HepG2 (cell line): Measurements from ENCODE around the gene FJX1. TPM values are rescaled to one million over a fixed set of nuclear protein-coding genes. Genes with fewer than 3 reads are reported as not detected.

Experiments
- ARNTL ChIP-seq: sonication (generic); formaldehyde crosslinking; IDR thresholded peaks from 2 replicates; pipeline ENCODE4 v1.4.0; 2020; ENCODE audit warnings: mild to moderate bottlenecking, missing genetic modification reagents
- ASH2L ChIP-seq: fragments of 300-600, 200-600 bp; sonication (generic); IDR thresholded peaks from 2 replicates; pipeline ENCODE4 v1.7.0; 2017; ENCODE audit warnings: low read depth, mild to moderate bottlenecking, moderate library complexity, mixed read lengths, low read length; ENCODE audit not compliant: insufficient read length
- ELF4 ChIP-seq: sonication (generic); formaldehyde crosslinking; IDR thresholded peaks from 2 replicates; pipeline ENCODE4 v1.5.0; 2020; ENCODE audit warnings: missing genetic modification reagents, mild to moderate bottlenecking, moderate library complexity, borderline replicate concordance
- MZF1 ChIP-seq: sonication (generic); formaldehyde crosslinking; IDR thresholded peaks from 2 replicates; pipeline ENCODE4 v1.8.1; 2023; ENCODE audit warnings: mild to moderate bottlenecking, missing genetic modification reagents, borderline replicate concordance
- NONO ChIP-seq, 2 experiments: fragments of 450-650 bp in 1 of 2; sonication (generic) in 1 of 2; formaldehyde crosslinking in 1 of 2; IDR thresholded peaks in 1 of 2; conservative IDR thresholded peaks in 1 of 2; 2 replicates each; pipeline versions ENCODE4 v1.6.1 to v1.8.0; 2017 to 2022; ENCODE audit warnings: mild to moderate bottlenecking in 1 of 2, missing genetic modification reagents in 1 of 2, moderate library complexity in 1 of 2
- SMAD1 ChIP-seq: sonication (generic); formaldehyde crosslinking; IDR thresholded peaks from 2 replicates; pipeline ENCODE4 v1.4.0; 2020; ENCODE audit warnings: missing genetic modification reagents, low read depth, mild to moderate bottlenecking, borderline replicate concordance
- SP1 ChIP-seq, 2 experiments: fragments of 450-650 bp in 1 of 2; sonication (generic) in 1 of 2; formaldehyde crosslinking in 1 of 2; IDR thresholded peaks; 2 replicates each; pipeline versions ENCODE4 v1.4.0 to v1.6.1; 2016 to 2020; ENCODE audit warnings: missing genetic modification reagents in 1 of 2
- SP2 ChIP-seq: sonication (generic); formaldehyde crosslinking; IDR thresholded peaks from 2 replicates; pipeline ENCODE4 v1.5.1; 2020; ENCODE audit warnings: mild to moderate bottlenecking, missing genetic modification reagents
- ZBTB3 ChIP-seq: sonication (generic); formaldehyde crosslinking; IDR thresholded peaks from 2 replicates; pipeline ENCODE4 v1.4.0; 2020; ENCODE audit warnings: low read depth, mild to moderate bottlenecking, moderate library complexity, missing genetic modification reagents, borderline replicate concordance
- ZFP36L2 ChIP-seq: sonication (generic); formaldehyde crosslinking; IDR thresholded peaks from 2 replicates; pipeline ENCODE4 v1.4.0; 2020; ENCODE audit warnings: missing genetic modification reagents
- ZNF253 ChIP-seq: sonication (generic); formaldehyde crosslinking; IDR thresholded peaks from 2 replicates; pipeline ENCODE4 v1.8.0; 2022; ENCODE audit warnings: mild to moderate bottlenecking, missing genetic modification reagents, borderline replicate concordance
- ZNF383 ChIP-seq: sonication (generic); formaldehyde crosslinking; IDR thresholded peaks from 2 replicates; pipeline ENCODE4 v1.4.0; 2020; ENCODE audit warnings: missing genetic modification reagents, mild to moderate bottlenecking, borderline replicate concordance
- ZNF678 ChIP-seq: sonication (generic); formaldehyde crosslinking; IDR thresholded peaks from 2 replicates; pipeline ENCODE4 v1.4.0; 2020; ENCODE audit warnings: mild to moderate bottlenecking, missing genetic modification reagents
- ZNF75D ChIP-seq: sonication (generic); formaldehyde crosslinking; IDR thresholded peaks from 2 replicates; pipeline ENCODE4 v1.8.1; 2023; ENCODE audit warnings: missing genetic modification reagents, mild to moderate bottlenecking, borderline replicate concordance
- ZNF850 ChIP-seq: sonication (generic); formaldehyde crosslinking; conservative IDR thresholded peaks from 2 replicates; pipeline ENCODE4 v1.9.0; 2021; ENCODE audit warnings: mild to moderate bottlenecking, missing genetic modification reagents
- ZNF891 ChIP-seq: sonication (generic); formaldehyde crosslinking; IDR thresholded peaks from 2 replicates; pipeline ENCODE4 v1.5.0; 2020; ENCODE audit warnings: mild to moderate bottlenecking, missing genetic modification reagents
- polyA plus RNA-seq, 8 experiments: library from polyadenylated mRNA; depleted of rRNA in 3 of 8; stranded (reverse) in 7 of 8; unstranded in 1 of 8; fragments of >200 nt; fragmentation: Illumina TruSeq in 4 of 8; extraction: Trizol in 4 of 8; gene quantifications; 2 replicates each; pipeline versions ENCODE4 v1.2.1 to v1.2.3, GENCODE V29; 2011 to 2016; ENCODE audit warnings: low read depth in 4 of 8, missing spikeins in 1 of 8, mixed read lengths in 1 of 8; ENCODE audit not compliant: insufficient read depth in 1 of 8
- total RNA-seq, 5 experiments: library from RNA; depleted of rRNA; stranded (reverse); fragments of >200 nt; fragmentation: Illumina TruSeq; extraction: Trizol; gene quantifications; 2 replicates each; pipeline ENCODE4 v1.2.3, GENCODE V29; 2016; ENCODE audit warnings: low read depth in 1 of 5
- TF ChIP-seq, protein P1 (sequence below): sonication (generic); formaldehyde crosslinking; IDR thresholded peaks from 2 replicates; pipeline ENCODE4; 2020; ENCODE audit warnings: missing genetic modification reagents, mild to moderate bottlenecking, borderline replicate concordance
- TF ChIP-seq, protein P2 (sequence below): sonication (generic); formaldehyde crosslinking; IDR thresholded peaks from 2 replicates; pipeline ENCODE4 v1.8.0; 2022; ENCODE audit warnings: mild to moderate bottlenecking, missing genetic modification reagents; ENCODE audit not compliant: insufficient replicate concordance
- TF ChIP-seq, protein P3 (sequence below): sonication (generic); formaldehyde crosslinking; IDR thresholded peaks from 2 replicates; pipeline ENCODE4 v1.4.0; 2020; ENCODE audit warnings: missing genetic modification reagents
- TF ChIP-seq, protein P4 (sequence below): sonication (generic); formaldehyde crosslinking; IDR thresholded peaks from 2 replicates; pipeline ENCODE4 v1.5.1; 2020; ENCODE audit warnings: missing genetic modification reagents, mild to moderate bottlenecking, borderline replicate concordance

FJX1 gene
- total and polyA plus RNA-seq, 2 of the 13 experiments (the other 11 are each of a cell fraction or from before 2014, with no cell fraction given), result 0.40 to 0.82 TPM

DNA sequence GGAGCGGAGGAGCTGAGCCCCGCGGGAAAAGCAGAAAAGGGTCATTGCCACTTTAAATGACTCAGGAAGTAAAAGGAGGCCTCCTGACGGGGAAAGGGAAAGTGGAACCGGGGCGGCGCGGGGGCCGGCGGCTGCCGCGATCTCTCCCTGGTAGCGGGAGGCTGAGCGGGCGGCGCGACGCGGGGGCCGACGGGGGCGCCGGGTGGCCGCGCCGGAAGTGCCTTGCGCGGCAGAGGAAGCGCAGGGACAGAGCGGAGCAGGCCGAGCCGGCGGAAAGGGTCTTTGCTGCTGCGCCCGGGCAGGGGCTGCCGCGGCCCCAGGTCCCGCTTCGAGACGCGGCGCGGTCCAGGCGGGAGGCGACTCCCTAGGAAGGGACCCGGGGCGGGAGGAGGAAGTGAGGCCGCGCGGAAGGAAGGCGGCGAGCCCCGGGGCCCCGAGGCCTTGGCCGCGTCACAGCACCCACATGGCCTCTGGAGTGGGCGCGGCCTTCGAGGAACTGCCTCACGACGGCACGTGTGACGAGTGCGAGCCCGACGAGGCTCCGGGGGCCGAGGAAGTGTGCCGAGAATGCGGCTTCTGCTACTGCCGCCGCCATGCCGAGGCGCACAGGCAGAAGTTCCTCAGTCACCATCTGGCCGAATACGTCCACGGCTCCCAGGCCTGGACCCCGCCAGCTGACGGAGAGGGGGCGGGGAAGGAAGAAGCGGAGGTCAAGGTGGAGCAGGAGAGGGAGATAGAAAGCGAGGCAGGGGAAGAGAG is 44.6 kb downstream of the FJX1 start, which contains the start of gene TRIM44 (continued):
- TF ChIP-seq, protein P1, sequence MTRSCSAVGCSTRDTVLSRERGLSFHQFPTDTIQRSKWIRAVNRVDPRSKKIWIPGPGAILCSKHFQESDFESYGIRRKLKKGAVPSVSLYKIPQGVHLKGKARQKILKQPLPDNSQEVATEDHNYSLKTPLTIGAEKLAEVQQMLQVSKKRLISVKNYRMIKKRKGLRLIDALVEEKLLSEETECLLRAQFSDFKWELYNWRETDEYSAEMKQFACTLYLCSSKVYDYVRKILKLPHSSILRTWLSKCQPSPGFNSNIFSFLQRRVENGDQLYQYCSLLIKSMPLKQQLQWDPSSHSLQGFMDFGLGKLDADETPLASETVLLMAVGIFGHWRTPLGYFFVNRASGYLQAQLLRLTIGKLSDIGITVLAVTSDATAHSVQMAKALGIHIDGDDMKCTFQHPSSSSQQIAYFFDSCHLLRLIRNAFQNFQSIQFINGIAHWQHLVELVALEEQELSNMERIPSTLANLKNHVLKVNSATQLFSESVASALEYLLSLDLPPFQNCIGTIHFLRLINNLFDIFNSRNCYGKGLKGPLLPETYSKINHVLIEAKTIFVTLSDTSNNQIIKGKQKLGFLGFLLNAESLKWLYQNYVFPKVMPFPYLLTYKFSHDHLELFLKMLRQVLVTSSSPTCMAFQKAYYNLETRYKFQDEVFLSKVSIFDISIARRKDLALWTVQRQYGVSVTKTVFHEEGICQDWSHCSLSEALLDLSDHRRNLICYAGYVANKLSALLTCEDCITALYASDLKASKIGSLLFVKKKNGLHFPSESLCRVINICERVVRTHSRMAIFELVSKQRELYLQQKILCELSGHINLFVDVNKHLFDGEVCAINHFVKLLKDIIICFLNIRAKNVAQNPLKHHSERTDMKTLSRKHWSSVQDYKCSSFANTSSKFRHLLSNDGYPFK (CRISPR knock-in tag), result peak; percentile 88
- TF ChIP-seq, protein P2, sequence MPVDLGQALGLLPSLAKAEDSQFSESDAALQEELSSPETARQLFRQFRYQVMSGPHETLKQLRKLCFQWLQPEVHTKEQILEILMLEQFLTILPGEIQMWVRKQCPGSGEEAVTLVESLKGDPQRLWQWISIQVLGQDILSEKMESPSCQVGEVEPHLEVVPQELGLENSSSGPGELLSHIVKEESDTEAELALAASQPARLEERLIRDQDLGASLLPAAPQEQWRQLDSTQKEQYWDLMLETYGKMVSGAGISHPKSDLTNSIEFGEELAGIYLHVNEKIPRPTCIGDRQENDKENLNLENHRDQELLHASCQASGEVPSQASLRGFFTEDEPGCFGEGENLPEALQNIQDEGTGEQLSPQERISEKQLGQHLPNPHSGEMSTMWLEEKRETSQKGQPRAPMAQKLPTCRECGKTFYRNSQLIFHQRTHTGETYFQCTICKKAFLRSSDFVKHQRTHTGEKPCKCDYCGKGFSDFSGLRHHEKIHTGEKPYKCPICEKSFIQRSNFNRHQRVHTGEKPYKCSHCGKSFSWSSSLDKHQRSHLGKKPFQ (CRISPR knock-in tag), result peak; percentile 90
- TF ChIP-seq ZBTB3 (CRISPR knock-in tag) (peak; percentile 74; the same call in 1 of the 2 replicates), NONO (IDR thresholded peaks at IDR 0.05) (no peak), NONO (CRISPR knock-in tag; conservative IDR thresholded peaks at IDR 0.05) (peak; percentile 43; the same call in 1 of the 2 replicates), ASH2L (peak; percentile 93), ZFP36L2 (CRISPR knock-in tag) (no peak), SP1 (IDR thresholded peaks at IDR 0.05) (no peak), SP1 (CRISPR knock-in tag; IDR thresholded peaks at IDR 0.05) (peak; percentile 74; the same call in 1 of the 2 replicates), ZNF383 (no peak), ZNF253 (peak; percentile 99), ARNTL (CRISPR knock-in tag) (peak; percentile 90), ELF4 (CRISPR knock-in tag) (no peak), SP2 (CRISPR knock-in tag) (peak; percentile 63), MZF1 (no peak), ZNF850 (no peak), ZNF678 (peak; percentile 99), SMAD1 (CRISPR knock-in tag) (peak; percentile 77), ZNF891 (peak; percentile 100), ZNF75D (CRISPR knock-in tag) (peak; percentile 98)
- TF ChIP-seq, protein P3, sequence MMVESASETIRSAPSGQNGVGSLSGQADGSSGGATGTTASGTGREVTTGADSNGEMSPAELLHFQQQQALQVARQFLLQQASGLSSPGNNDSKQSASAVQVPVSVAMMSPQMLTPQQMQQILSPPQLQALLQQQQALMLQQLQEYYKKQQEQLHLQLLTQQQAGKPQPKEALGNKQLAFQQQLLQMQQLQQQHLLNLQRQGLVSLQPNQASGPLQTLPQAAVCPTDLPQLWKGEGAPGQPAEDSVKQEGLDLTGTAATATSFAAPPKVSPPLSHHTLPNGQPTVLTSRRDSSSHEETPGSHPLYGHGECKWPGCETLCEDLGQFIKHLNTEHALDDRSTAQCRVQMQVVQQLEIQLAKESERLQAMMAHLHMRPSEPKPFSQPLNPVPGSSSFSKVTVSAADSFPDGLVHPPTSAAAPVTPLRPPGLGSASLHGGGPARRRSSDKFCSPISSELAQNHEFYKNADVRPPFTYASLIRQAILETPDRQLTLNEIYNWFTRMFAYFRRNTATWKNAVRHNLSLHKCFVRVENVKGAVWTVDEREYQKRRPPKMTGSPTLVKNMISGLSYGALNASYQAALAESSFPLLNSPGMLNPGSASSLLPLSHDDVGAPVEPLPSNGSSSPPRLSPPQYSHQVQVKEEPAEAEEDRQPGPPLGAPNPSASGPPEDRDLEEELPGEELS, result peak; percentile 37; the same call in 1 of the 2 replicates
- TF ChIP-seq, protein P4, sequence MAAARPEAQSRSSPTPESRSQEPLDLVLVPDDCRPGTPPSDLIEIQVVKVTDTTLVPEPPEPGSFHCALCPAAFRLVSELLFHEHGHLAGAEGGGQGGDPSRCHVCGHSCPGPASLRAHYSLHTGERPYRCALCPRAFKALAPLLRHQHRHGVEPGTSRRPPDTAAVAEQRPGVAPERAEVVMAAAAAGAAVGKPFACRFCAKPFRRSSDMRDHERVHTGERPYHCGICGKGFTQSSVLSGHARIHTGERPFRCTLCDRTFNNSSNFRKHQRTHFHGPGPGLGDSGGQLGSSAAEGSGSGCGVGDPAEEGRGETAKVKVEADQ, result peak; percentile 93; the same call in 1 of the 2 replicates
